GM19193 (cell line): Measurements from ENCODE around the gene AATK.

Experiments used
- POLR2A ChIP-seq: IDR thresholded peaks from 4 replicates; pipeline ENCODE4 v1.6.1; 2011; ENCODE audit not compliant: insufficient read depth, insufficient read length; ENCODE audit errors: extremely low read depth

AATK gene

GRCh38 chr17:81099888-81100287 lies 66.1 kb downstream of the AATK start:
- no peak for TF ChIP-seq POLR2A

GRCh38 chr17:81097943-81098308 lies 68.1 kb downstream of the AATK start:
- TF ChIP-seq POLR2A, result no peak

- no peak for TF ChIP-seq POLR2A
These were observed 68.7 kb downstream of the AATK start for GRCh38 chr17:81097134-81097942.

DNA sequence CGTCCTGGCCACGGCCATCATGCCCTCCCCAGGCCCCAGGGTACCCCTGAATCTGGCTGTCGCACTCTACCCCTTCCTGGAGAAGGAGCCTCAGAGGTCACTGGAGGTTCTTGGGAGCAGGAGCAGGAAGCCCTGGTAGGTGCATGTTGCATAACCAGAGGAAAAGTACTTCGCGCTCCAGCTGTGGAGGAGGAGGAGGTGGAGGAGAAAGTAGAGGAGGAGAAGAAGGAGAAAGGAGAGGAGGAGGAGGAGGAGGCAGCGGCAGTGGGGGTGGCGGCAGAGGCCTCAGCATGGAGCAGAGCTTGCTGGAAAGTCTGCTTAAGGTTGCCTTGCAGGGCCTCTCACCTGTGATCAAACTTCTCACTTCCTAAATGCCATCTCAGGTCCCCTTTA lies 69.3 kb downstream of the AATK start:
- no peak for TF ChIP-seq POLR2A

GRCh38 chr17:81095383-81095762 lies 70.6 kb downstream of the AATK start:
- no peak for TF ChIP-seq POLR2A

DNA sequence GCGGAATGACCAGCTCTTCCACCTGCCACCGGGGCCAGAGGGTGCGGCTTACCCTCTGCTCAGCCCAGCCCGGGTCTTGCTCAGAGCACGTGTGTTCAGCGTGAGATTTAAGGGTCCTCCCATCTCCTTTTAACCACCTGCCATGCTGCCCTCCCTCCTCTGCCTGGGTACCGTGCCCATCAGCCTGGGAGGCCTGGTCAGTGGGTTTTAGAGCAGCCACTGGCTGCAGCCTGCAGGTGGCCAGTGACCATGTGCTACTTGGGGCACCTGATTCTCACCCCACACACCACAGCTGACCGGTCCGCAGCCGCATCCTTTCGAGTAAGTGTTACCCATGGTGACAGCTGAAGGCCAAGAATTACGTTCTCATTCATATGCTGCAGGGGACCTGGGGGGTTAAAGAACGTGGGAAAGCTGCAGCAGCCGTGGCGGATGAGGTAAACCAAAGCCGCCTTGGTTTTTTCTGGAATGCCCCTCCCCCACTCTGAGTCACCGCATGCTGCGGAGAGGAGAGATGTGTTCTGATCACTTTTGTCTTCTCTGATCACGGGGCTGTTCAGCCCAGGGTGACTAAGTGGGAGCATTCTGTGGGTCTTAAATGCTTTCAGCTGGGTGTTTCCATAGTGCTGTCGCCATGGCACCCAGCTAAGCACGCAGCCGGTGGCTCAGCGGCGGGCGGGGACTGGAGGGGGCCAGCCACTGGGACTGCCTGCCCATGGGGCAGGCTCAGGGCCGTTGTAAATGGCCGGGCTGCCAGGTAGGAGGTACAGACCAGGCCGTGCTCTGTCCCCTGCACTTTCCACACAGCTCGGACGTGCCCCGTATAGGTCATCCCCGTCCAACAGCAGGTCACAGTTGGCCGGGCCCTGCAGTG lies 71.3 kb downstream of the AATK start:
- no peak for TF ChIP-seq POLR2A

- no peak for TF ChIP-seq POLR2A
These were observed 72.2 kb downstream of the AATK start for GRCh38 chr17:81093619-81094508.

- TF ChIP-seq POLR2A, result no peak
These were observed 73.4 kb downstream of the AATK start for GRCh38 chr17:81092518-81093095.

DNA sequence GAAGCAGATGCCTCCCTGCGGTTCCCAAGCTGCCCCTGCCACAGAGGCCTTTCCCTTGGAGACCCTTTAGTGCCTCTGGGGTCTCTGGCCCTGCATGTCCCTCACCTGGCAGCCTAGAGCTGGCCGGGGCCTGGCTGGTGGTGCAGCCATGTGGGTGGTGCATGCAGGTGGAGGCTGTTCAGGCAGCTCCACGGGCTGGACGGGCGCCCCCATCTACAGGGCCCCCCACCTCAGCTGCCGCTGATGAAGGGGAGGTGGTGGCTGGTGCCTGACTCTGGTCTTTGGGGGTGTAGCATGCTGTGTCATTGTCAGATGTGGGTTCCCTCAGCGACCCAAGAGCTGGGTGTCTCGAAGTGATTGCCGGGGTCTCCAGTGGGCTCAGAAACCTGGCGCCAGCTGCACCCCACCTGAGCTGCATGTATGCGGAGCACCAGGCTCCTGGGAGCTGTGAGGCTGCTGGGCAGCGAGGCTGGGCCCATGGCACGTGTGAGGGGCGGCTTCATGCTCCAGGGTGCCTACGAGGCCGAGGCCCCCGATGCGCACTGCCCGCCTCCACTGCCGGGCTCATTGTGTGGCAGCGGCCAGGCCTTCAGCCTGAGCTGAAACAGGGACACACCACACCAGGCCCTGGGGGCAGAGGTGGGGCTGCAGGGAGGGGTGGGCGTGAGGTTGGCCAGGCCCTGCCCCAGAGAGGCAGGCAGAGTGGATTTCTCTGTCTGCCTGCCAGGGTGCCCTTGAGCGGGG lies 74.1 kb downstream of the AATK start:
- TF ChIP-seq POLR2A, result no peak

- no peak for TF ChIP-seq POLR2A
These were observed 74.9 kb downstream of the AATK start for GRCh38 chr17:81091154-81091553.

DNA sequence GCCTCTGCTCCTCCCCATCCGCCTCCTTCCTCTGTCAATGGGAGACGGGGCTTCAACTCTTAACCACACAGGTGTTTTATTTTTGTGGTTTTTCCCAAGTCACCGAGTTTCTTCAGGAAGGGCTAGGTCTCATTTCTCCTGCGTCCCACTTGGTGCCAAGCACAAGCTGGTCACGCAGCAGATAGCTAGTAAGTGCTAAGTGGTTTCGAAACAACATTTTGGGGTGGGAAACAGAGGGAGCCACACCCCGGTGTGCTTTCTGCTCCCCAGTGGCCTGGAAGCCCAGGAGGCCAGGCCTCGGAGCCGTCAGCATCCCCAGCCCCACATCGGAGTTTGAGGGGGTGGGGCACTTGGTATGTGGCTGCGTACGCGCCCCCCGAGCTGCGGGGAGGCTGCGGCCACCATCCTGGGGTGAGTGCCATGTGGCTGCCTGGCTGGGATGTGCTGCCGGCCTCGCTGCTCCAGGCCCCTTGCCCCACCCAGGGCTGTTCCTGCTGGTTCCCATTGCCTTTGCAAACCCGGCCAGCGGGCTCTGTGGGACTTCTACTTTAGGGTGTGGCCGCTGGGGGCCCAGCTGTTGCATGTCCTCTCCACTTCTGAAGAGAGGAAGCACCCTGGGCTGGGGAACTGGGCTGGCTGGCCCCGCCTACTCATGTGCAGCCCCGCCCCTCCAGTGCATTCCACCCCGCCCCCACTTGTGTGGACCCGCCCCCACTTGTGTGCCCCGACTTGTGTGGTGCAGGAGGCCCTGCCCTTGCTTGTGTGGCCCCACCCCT lies 75.5 kb downstream of the AATK start:
- no peak for TF ChIP-seq POLR2A

GRCh38 chr17:81086789-81087551 lies 79.1 kb downstream of the AATK start:
- TF ChIP-seq POLR2A, result no peak

- TF ChIP-seq POLR2A, result no peak
These were observed 80.6 kb downstream of the AATK start for GRCh38 chr17:81085420-81085911.
